ENCODE measurements around the gene MAGEC3. TPM values are rescaled to one million over a fixed set of nuclear protein-coding genes. Genes with fewer than 3 reads are reported as not detected.

Gene MAGEC3
- total RNA-seq, 1 donor from 2014 or later = not detected

GRCh38 chrX:141903400-141904155, 65.5 kb downstream of the MAGEC3 start, which contains the start of gene MAGEC1:
Gene MAGEC1, plus strand, starts transcription at chrX:141903894. Its CDS starts 1,179 bp downstream, at chrX:141905073.
- no peaks in the 10 kb centered on the region for H4K20me1 ChIP-seq (ENCODE audit: insufficient read depth, low read length)
- Mint-ChIP-seq H3K27me3 (ENCODE audit: low read depth, unreplicated experiment) (peaks cover 17% of the 10 kb centered on the region), H3K36me3 (ENCODE audit: low read depth, unreplicated experiment) (no peaks in the 10 kb centered on the region), H3K4me1 (ENCODE audit: low read depth, unreplicated experiment) (no peaks in the 10 kb centered on the region), H3K4me3 (ENCODE audit: unreplicated experiment) (no peak within 1 kb of the TSS), H3K27ac (ENCODE audit: unreplicated experiment) (no peak within 1 kb of the TSS), H3K9me3 (ENCODE audit: unreplicated experiment) (peaks cover 11% of the 10 kb centered on the region)
- no peaks in the 10 kb centered on the region for H3K27me3 ChIP-seq (ENCODE audit: insufficient read depth, low read length)
- no peaks in the 10 kb centered on the region for H3K9me3 ChIP-seq (ENCODE audit: insufficient read depth, low read depth, low read length)
- no peak within 1 kb of the TSS for H2AFZ ChIP-seq (ENCODE audit: low read depth, low read length)
- H3K4me2 ChIP-seq (ENCODE audit: low read length) = no peak within 1 kb of the TSS
- H3K4me1 ChIP-seq (ENCODE audit: insufficient read depth, low read length) = no peaks in the 10 kb centered on the region
- no peaks in the 10 kb centered on the region for H3K79me2 ChIP-seq (ENCODE audit: insufficient read depth, low read length)
- H3K27ac ChIP-seq (ENCODE audit: low read depth, low read length) = no peak within 1 kb of the TSS
- no peak for TF ChIP-seq CTCF (IDR thresholded peaks at IDR 0.05; ENCODE audit: insufficient read depth, low read depth, low read length)
- TF ChIP-seq EZH2 (IDR thresholded peaks at IDR 0.05; ENCODE audit: insufficient read depth, low read length) = no peak
- no peak for DNase-seq (ENCODE audit: low read depth)
- no peak for FAIRE-seq
- no peak within 1 kb of the TSS for H3K4me3 ChIP-seq (ENCODE audit: insufficient read depth, low read depth, low read length)
- H3K9ac ChIP-seq (ENCODE audit: low read length) = no peak within 1 kb of the TSS
- H3K36me3 ChIP-seq (ENCODE audit: insufficient read depth, low read length) = no peaks in the 10 kb centered on the region

DNA sequence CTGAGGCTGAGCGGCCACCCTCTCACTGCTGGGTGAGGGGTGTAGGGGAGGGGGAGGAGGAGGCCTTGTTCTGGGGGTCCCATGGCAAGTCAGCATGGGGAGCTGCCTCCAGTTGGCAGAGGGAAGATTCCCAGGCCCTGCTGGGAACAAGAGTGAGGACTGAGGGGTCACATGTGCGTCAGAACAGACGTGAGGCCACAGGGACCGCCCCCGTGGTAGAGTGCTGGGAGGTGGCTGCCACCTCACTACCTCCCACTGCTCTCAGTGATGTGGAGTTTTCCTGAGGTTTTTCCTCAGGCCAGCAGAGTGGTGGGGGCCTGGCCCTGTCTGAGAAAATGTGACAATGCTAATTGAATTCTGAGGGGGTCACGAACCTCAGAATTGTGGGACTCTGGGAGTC, 66.1 kb downstream of the MAGEC3 start:
- Histone ChIP-seq H3K4me2 (ENCODE audit: low read length) (no peak overlapping the region), H3K27me3 (ENCODE audit: insufficient read depth, low read length) (no peaks in the 10 kb centered on the region), H2AFZ (ENCODE audit: low read depth, low read length) (no peak overlapping the region), H3K9ac (ENCODE audit: low read length) (no peak overlapping the region), H3K27ac (ENCODE audit: low read depth, low read length) (no peak overlapping the region), H3K9me3 (ENCODE audit: insufficient read depth, low read depth, low read length) (no peaks in the 10 kb centered on the region), H3K36me3 (ENCODE audit: insufficient read depth, low read length) (no peaks in the 10 kb centered on the region), H3K4me3 (ENCODE audit: insufficient read depth, low read depth, low read length) (no peak overlapping the region), H3K79me2 (ENCODE audit: insufficient read depth, low read length) (no peaks in the 10 kb centered on the region), H4K20me1 (ENCODE audit: insufficient read depth, low read length) (no peaks in the 10 kb centered on the region), H3K4me1 (ENCODE audit: insufficient read depth, low read length) (no peaks in the 10 kb centered on the region)
- Mint-ChIP-seq H3K36me3 (ENCODE audit: low read depth, unreplicated experiment) (no peaks in the 10 kb centered on the region), H3K4me1 (ENCODE audit: low read depth, unreplicated experiment) (no peaks in the 10 kb centered on the region), H3K9me3 (ENCODE audit: unreplicated experiment) (peaks cover 11% of the 10 kb centered on the region), H3K27me3 (ENCODE audit: low read depth, unreplicated experiment) (peaks cover 17% of the 10 kb centered on the region), H3K4me3 (ENCODE audit: unreplicated experiment) (no peak overlapping the region), H3K27ac (ENCODE audit: unreplicated experiment) (no peak overlapping the region)
- FAIRE-seq (no peak), DNase-seq (ENCODE audit: low read depth) (no peak)
- no peak for TF ChIP-seq EZH2 (IDR thresholded peaks at IDR 0.05; ENCODE audit: insufficient read depth, low read length)
- no peak for TF ChIP-seq CTCF (IDR thresholded peaks at IDR 0.05; ENCODE audit: insufficient read depth, low read depth, low read length)

GRCh38 chrX:141917801-141918200, 79.7 kb downstream of the MAGEC3 start:
- H3K4me2 ChIP-seq (ENCODE audit: low read length) = no peak overlapping the region
- no peak overlapping the region for H3K9ac ChIP-seq (ENCODE audit: low read length)
- TF ChIP-seq EZH2 (IDR thresholded peaks at IDR 0.05; ENCODE audit: insufficient read depth, low read length) (no peak), CTCF (IDR thresholded peaks at IDR 0.05; ENCODE audit: insufficient read depth, low read depth, low read length) (no peak)
- Mint-ChIP-seq H3K27me3 (ENCODE audit: low read depth, unreplicated experiment) (peaks cover 3% of the 10 kb centered on the region), H3K4me3 (ENCODE audit: unreplicated experiment) (no peak overlapping the region), H3K4me1 (ENCODE audit: low read depth, unreplicated experiment) (no peaks in the 10 kb centered on the region), H3K9me3 (ENCODE audit: unreplicated experiment) (no peaks in the 10 kb centered on the region), H3K36me3 (ENCODE audit: low read depth, unreplicated experiment) (no peaks in the 10 kb centered on the region), H3K27ac (ENCODE audit: unreplicated experiment) (no peak overlapping the region)
- H3K4me1 ChIP-seq (ENCODE audit: insufficient read depth, low read length) = no peaks in the 10 kb centered on the region
- H3K27me3 ChIP-seq (ENCODE audit: insufficient read depth, low read length) = no peaks in the 10 kb centered on the region
- DNase-seq (ENCODE audit: low read depth) (no peak), FAIRE-seq (no peak)
- H3K36me3 ChIP-seq (ENCODE audit: insufficient read depth, low read length) = no peaks in the 10 kb centered on the region
- no peaks in the 10 kb centered on the region for H4K20me1 ChIP-seq (ENCODE audit: insufficient read depth, low read length)
- H3K9me3 ChIP-seq (ENCODE audit: insufficient read depth, low read depth, low read length) = no peaks in the 10 kb centered on the region
- no peak overlapping the region for H2AFZ ChIP-seq (ENCODE audit: low read depth, low read length)
- H3K27ac ChIP-seq (ENCODE audit: low read depth, low read length) = no peak overlapping the region
- no peaks in the 10 kb centered on the region for H3K79me2 ChIP-seq (ENCODE audit: insufficient read depth, low read length)
- H3K4me3 ChIP-seq (ENCODE audit: insufficient read depth, low read depth, low read length) = no peak overlapping the region

Data from astrocyte (in vitro differentiated cells and primary cell).